OCI-LY3 (cell line): ENCODE results near the gene BTBD9.
"Not testable (repeated sequence)": the region's sequence is repeated elsewhere in the genome, so short reads cannot be mapped to it uniquely, and the experiment has no call there.

Experiments
- CTCF ChIP-seq: fragments of 200-600, 300-600 bp; sonication (generic); IDR thresholded peaks from 2 replicates; pipeline ENCODE4 v1.5.1; 2014; ENCODE audit warnings: antibody characterized with exemption, low read length, low read depth
- EZH2phosphoT487 ChIP-seq: fragments of 200-600 bp; shearing (Covaris generic); IDR thresholded peaks from 2 replicates; pipeline ENCODE4 v1.6.1; 2018; ENCODE audit warnings: antibody characterized with exemption, mixed run types, low read depth

GRCh38 chr6:38425788-38426488 lies 213.8 kb downstream of the BTBD9 start:
- TF ChIP-seq CTCF, EZH2phosphoT487: not testable (repeated sequence)
